Activated CD8-positive, alpha-beta T cell treated with anti-CD3 and anti-CD28 coated beads for 36 hours (primary cell): ENCODE measurements around the gene ARRDC4. TPM values are rescaled to one million over a fixed set of nuclear protein-coding genes. Genes with fewer than 3 reads are reported as not detected.
A peak's percentile ranks its signal among the peaks of the same experiment; 100 is the strongest.

Experiments used
- ATAC-seq: fragments of 200-7000 bp; cut with Tn5 transposase; one replicate; pipeline ENCODE4 v1.10.0; 2021; ENCODE audit warnings: mild to moderate bottlenecking, moderate library complexity
- CTCF ChIA-PET: fragments of 350-600 bp; sonication (Branson Sonifier 250); formaldehyde crosslinking; loops from one replicate; lab custom pipeline; 2021; ENCODE audit warnings: antibody characterized with exemption; lab: Charles Lee
- POLR2A ChIA-PET: fragments of 350-600 bp; sonication (Branson Sonifier 250); formaldehyde crosslinking; loops from one replicate; lab custom pipeline; 2021; ENCODE audit warnings: antibody characterized with exemption; lab: Charles Lee
- DNase-seq: peaks from one replicate; pipeline ENCODE4 v3.0.0-alpha.2; 2020
- H3K27ac Mint-ChIP-seq: one replicate; pipeline ENCODE4 v1.8.0; 2021; ENCODE audit warnings: mild to moderate bottlenecking, mixed read lengths
- H3K27me3 Mint-ChIP-seq: one replicate; pipeline ENCODE4 v1.8.0; 2021; ENCODE audit warnings: mixed read lengths
- H3K36me3 Mint-ChIP-seq: one replicate; pipeline ENCODE4 v1.8.0; 2021; ENCODE audit warnings: low read depth, mixed read lengths
- H3K4me1 Mint-ChIP-seq: one replicate; pipeline ENCODE4 v1.8.0; 2021; ENCODE audit warnings: low read depth, mixed read lengths
- H3K4me3 Mint-ChIP-seq: one replicate; pipeline ENCODE4 v1.8.0; 2021; ENCODE audit warnings: mild to moderate bottlenecking, moderate library complexity, mixed read lengths
- H3K9me3 Mint-ChIP-seq: one replicate; pipeline ENCODE4 v1.8.0; 2021; ENCODE audit warnings: mixed read lengths
- CTCF ChIP-seq: fragments of 200-600 bp; IDR thresholded peaks from one replicate; pipeline ENCODE4 v1.8.0; 2022; ENCODE audit warnings: antibody characterized with exemption, mild to moderate bottlenecking
- intact Hi-C: fragments of 100-400 bp; cut with micrococcal nuclease; formaldehyde crosslinking; loops from one replicate; pipeline ENCODE4 v1.10.0; 2022
- total RNA-seq, 2 experiments: library from RNA; stranded (reverse); gene quantifications; one replicate each; pipeline ENCODE4 v1.2.3, GENCODE V29; 2021

Gene ARRDC4
- total RNA-seq, 2 experiments from 2014 or later: 0.90 to 0.94 TPM

- no peak overlapping the region for H3K27ac Mint-ChIP-seq
- no peaks in the 10 kb centered on the region for H3K36me3 Mint-ChIP-seq
- peaks cover 9% of the 10 kb centered on the region for H3K4me1 Mint-ChIP-seq
- no peak overlapping the region for H3K4me3 Mint-ChIP-seq
- no peaks in the 10 kb centered on the region for H3K9me3 Mint-ChIP-seq
- no peak for TF ChIP-seq CTCF
- ChIA-PET CTCF (no interaction called here), POLR2A (no interaction called here)
- H3K27me3 Mint-ChIP-seq: no peaks in the 10 kb centered on the region
- DNase-seq: no peak
- intact Hi-C loops: no loop called here
- no peak for ATAC-seq
Observed at GRCh38 chr15:97994236-97994635, 33.7 kb downstream of the ARRDC4 start.

- Mint-ChIP-seq H3K36me3 (no peaks in the 10 kb centered on the region), H3K27ac (no peak overlapping the region), H3K4me1 (peaks cover 9% of the 10 kb centered on the region), H3K4me3 (no peak overlapping the region), H3K9me3 (no peaks in the 10 kb centered on the region), H3K27me3 (no peaks in the 10 kb centered on the region)
- TF ChIP-seq CTCF: no peak
- no peak for ATAC-seq
- intact Hi-C loops: no loop called here
- ChIA-PET CTCF (interaction anchor here (1.4 kb wide), 1 partner anchor 90 kb away, joined by 3 read pairs; no protein-coding TSS in a partner anchor), POLR2A (interaction anchor here (0.6 kb wide), 1 partner anchor 155 kb away, joined by 3 read pairs; no protein-coding TSS in a partner anchor)
- DNase-seq: no peak
Observed at GRCh38 chr15:97995192-97995591, 34.7 kb downstream of the ARRDC4 start.

- DNase-seq: peak; percentile 9
- ATAC-seq: no peak
- H3K4me3 Mint-ChIP-seq: no peak overlapping the region
- ChIA-PET POLR2A (interaction anchor here (0.6 kb wide), 1 partner anchor 154 kb away, joined by 3 read pairs; no protein-coding TSS in a partner anchor), CTCF (interaction anchor here (1.1 to 1.4 kb wide), 4 partner anchors 10 to 89 kb away, joined by 3 read pairs; no protein-coding TSS in a partner anchor)
- no peaks in the 10 kb centered on the region for H3K9me3 Mint-ChIP-seq
- peaks cover 9% of the 10 kb centered on the region for H3K4me1 Mint-ChIP-seq
- intact Hi-C loops: no loop called here
- TF ChIP-seq CTCF: no peak
- H3K27me3 Mint-ChIP-seq: no peaks in the 10 kb centered on the region
- H3K36me3 Mint-ChIP-seq: no peaks in the 10 kb centered on the region
- no peak overlapping the region for H3K27ac Mint-ChIP-seq
Observed at GRCh38 chr15:97995881-97996603, 35.5 kb downstream of the ARRDC4 start.

GRCh38 chr15:97998307-97999071 lies 38.0 kb downstream of the ARRDC4 start:
- Mint-ChIP-seq H3K4me1 (peaks cover 9% of the 10 kb centered on the region), H3K27ac (no peak overlapping the region), H3K27me3 (no peaks in the 10 kb centered on the region), H3K36me3 (no peaks in the 10 kb centered on the region), H3K9me3 (no peaks in the 10 kb centered on the region), H3K4me3 (no peak overlapping the region)
- ChIA-PET CTCF (no interaction called here), POLR2A (no interaction called here)
- DNase-seq (no peak), ATAC-seq (no peak)
- intact Hi-C loops: no loop called here
- TF ChIP-seq CTCF: no peak
